Activated T-helper 1 cell treated with anti-CD3 and anti-CD28 coated beads, Interleukin-12 subunit alpha, Interleukin-12 subunit beta, Interleukin-2, Interleukin-4 antibody, amounts not matched to agents 30 ng/mL and 10 ng/mL and 1 ng/mL, durations not matched to agents 14 hours and 24 hours and 36 hours (primary cell): Measurements from ENCODE around the gene GARNL3. TPM values are rescaled to one million over a fixed set of nuclear protein-coding genes. Genes with fewer than 3 reads are reported as not detected.

Experiments used
- DNase-seq: peaks from one replicate; pipeline ENCODE4 v3.0.0; 2021; ENCODE audit warnings: low spot score
- H3K27ac Mint-ChIP-seq: one replicate; pipeline ENCODE4 v1.8.0; 2021; ENCODE audit warnings: mild to moderate bottlenecking, mixed read lengths
- H3K27me3 Mint-ChIP-seq: one replicate; pipeline ENCODE4 v1.8.0; 2022; ENCODE audit warnings: mild to moderate bottlenecking, moderate library complexity, mixed read lengths; ENCODE audit not compliant: insufficient read depth
- H3K36me3 Mint-ChIP-seq: one replicate; pipeline ENCODE4 v1.8.0; 2021; ENCODE audit warnings: low read depth, mixed read lengths
- H3K4me1 Mint-ChIP-seq: one replicate; pipeline ENCODE4 v1.8.0; 2021; ENCODE audit warnings: low read depth, mixed read lengths
- H3K4me3 Mint-ChIP-seq: one replicate; pipeline ENCODE4 v1.8.0; 2021; ENCODE audit warnings: mild to moderate bottlenecking, moderate library complexity, mixed read lengths
- H3K9me3 Mint-ChIP-seq: one replicate; pipeline ENCODE4 v1.8.0; 2021; ENCODE audit warnings: mixed read lengths
- intact Hi-C: fragments of 100-400 bp; cut with micrococcal nuclease; formaldehyde crosslinking; loops from one replicate; pipeline ENCODE4 v1.15.1; 2024
- total RNA-seq: library from RNA; stranded (reverse); gene quantifications from 2 replicates; pipeline ENCODE4 v1.2.3, GENCODE V29; 2022

GARNL3 gene
- total RNA-seq, 1 donor from 2014 or later: 2.0 TPM

DNA sequence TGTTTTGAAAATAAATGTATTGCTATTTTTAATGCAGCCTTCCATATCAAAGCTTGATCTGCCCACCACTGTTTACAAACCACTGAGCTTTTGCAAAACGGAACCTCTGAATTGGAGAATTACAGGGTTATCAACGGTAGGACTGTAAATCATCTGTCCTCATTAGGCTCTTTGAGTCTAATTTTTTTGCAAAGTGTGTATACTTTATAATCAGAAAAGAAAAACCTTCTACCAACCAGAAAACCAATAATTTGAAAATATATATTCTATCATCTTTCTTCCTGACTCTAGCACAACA lies 125.6 kb downstream of the GARNL3 start:
- H3K9me3 Mint-ChIP-seq: no peaks in the 10 kb centered on the region
- DNase-seq: no peak
- no peak overlapping the region for H3K4me3 Mint-ChIP-seq
- peaks cover 48% of the 10 kb centered on the region for H3K27me3 Mint-ChIP-seq
- intact Hi-C loops: loop anchor here (10.0 kb wide), 1 partner anchor 185 kb away; no protein-coding TSS in a partner anchor
- H3K27ac Mint-ChIP-seq: no peak overlapping the region
- no peaks in the 10 kb centered on the region for H3K36me3 Mint-ChIP-seq
- peaks cover 24% of the 10 kb centered on the region for H3K4me1 Mint-ChIP-seq

DNA sequence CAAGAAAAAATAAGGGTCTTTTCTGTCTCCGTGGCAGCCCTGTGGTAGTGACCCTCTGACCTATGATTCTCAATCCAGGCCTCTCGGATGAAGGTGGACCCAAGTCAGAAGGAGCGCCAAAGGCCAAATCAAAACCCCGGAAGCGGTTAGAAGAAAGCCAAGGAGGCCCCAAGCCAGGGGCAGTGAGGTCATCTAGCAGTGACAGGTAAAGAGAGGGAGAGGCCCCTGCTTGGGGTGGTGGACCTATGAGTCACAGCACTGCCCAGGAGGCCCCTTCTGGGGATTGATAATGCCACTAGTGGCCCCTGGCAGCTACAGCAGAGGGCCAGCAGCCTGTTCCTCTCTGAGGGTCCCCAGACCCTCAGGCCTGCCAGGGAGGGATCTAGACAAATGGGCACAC lies 126.0 kb downstream of the GARNL3 start:
- no peak for DNase-seq
- H3K27ac Mint-ChIP-seq: no peak overlapping the region
- H3K4me3 Mint-ChIP-seq: no peak overlapping the region
- peaks cover 26% of the 10 kb centered on the region for H3K4me1 Mint-ChIP-seq
- H3K36me3 Mint-ChIP-seq: no peaks in the 10 kb centered on the region
- intact Hi-C loops: loop anchor here (10.0 kb wide), 1 partner anchor 184 kb away; no protein-coding TSS in a partner anchor
- peaks cover 47% of the 10 kb centered on the region for H3K27me3 Mint-ChIP-seq
- no peaks in the 10 kb centered on the region for H3K9me3 Mint-ChIP-seq

DNA sequence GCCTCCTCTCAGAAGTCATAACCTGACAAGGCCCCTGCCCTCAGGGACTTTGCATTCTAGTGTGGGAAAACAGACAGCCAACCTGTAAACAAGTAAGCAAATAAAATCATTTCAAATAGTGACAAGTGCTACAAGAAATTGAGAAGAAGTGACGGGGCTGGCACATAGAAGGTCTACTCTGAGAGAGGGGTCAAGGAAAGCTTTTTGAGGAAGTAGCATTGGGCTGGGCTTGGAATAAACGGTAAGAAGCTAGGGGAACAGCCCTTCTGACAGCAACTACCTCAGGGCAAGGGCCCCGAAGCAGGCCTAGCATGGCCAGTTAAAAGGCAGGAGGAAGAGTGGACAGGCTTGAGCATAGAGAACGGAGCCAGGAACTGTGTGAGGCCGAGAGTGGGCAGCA lies 127.6 kb downstream of the GARNL3 start:
- no peaks in the 10 kb centered on the region for H3K9me3 Mint-ChIP-seq
- H3K4me1 Mint-ChIP-seq: peaks cover 30% of the 10 kb centered on the region
- H3K4me3 Mint-ChIP-seq: no peak overlapping the region
- no peaks in the 10 kb centered on the region for H3K36me3 Mint-ChIP-seq
- intact Hi-C loops: loop anchor here (10.0 kb wide), 1 partner anchor 183 kb away; no protein-coding TSS in a partner anchor
- DNase-seq: no peak
- no peak overlapping the region for H3K27ac Mint-ChIP-seq
- peaks cover 45% of the 10 kb centered on the region for H3K27me3 Mint-ChIP-seq

DNA sequence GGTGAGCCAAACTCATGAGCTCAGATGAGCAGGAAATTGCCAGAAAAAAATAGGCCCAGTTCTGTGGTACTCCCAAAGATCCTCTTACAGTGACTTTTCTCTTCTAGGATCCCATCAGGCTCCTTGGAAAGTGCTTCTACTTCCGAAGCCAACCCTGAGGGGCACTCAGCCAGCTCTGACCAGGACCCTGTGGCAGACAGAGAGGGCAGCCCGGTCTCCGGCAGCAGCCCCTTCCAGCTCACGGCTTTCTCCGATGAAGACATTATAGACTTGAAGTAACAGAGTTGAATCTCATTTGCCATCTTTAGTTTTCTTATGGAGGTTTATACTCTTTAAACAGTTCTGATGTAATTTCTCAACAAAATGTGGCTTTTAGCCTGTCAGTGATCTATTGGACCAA lies 128.4 kb downstream of the GARNL3 start:
- peaks cover 45% of the 10 kb centered on the region for H3K27me3 Mint-ChIP-seq
- peaks cover 28% of the 10 kb centered on the region for H3K4me1 Mint-ChIP-seq
- intact Hi-C loops: loop anchor here (10.0 kb wide), 1 partner anchor 182 kb away; no protein-coding TSS in a partner anchor

DNA sequence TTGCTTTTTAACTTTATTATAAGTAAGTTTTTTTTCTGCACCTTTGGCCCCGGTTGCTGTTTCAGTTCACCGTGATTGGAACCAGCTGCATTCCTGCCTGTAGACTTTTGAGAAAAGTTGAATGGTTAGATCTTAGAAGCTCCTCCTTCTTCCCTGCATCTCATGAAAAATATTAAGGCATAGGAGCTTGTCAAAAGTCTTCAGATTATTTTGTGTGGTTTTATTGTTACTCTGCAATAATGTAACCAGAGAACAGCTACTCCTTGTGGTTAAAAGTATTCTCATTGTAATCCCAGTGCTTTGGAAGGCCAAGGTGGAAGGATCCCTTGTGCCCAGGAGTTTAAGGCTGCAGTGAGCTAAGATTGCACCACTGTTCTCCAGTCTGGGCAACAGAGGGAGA lies 129.1 kb downstream of the GARNL3 start:
- Mint-ChIP-seq H3K4me1 (peaks cover 28% of the 10 kb centered on the region), H3K27ac (no peak overlapping the region), H3K9me3 (no peaks in the 10 kb centered on the region), H3K36me3 (no peaks in the 10 kb centered on the region), H3K27me3 (peaks cover 52% of the 10 kb centered on the region), H3K4me3 (no peak overlapping the region)
- no peak for DNase-seq
- intact Hi-C loops: loop anchor here (10.0 kb wide), 1 partner anchor 181 kb away; no protein-coding TSS in a partner anchor

More for the DNA sequence above, 128.4 kb downstream of the GARNL3 start:
- no peak overlapping the region for H3K4me3 Mint-ChIP-seq
- no peaks in the 10 kb centered on the region for H3K9me3 Mint-ChIP-seq
- H3K27ac Mint-ChIP-seq: no peak overlapping the region
- DNase-seq: no peak
- H3K36me3 Mint-ChIP-seq: no peaks in the 10 kb centered on the region

DNA sequence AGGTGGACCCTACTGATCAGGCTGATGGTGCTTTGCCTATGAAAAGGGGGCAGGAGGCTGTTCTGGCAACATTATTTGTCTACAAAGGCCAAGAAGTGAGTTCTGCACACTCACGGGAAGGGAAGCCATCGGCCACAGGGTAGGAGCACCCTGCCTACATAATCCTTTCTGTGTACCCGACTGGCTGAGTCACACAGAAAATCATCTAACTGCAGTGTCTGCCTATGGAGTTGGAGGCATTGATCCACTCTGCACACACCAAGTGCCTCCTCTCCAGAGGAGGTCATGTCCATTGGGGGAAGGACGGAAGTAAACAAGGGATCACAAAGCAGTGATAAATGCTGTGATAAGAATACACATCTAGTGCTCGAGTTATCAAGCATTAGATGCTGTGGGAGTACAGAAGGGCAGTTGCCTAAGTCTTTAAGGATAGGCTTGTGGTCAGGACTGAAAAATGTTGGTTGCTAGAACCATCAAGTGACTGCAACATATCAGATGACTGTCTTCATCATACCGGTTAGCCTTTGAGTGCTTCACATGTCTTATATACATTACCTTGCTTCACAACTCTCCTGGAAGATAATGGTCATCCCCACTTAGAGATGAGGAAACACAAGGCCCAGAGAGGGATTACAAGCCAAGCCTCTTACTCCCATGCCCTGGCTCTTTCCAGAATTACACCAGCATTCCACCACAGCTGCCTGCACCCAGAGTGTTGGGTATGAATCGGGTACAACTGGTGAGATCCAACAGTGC lies 131.1 kb downstream of the GARNL3 start:
- Mint-ChIP-seq H3K4me3 (peak overlapping the region; percentile 59), H3K36me3 (no peaks in the 10 kb centered on the region), H3K9me3 (no peaks in the 10 kb centered on the region), H3K27me3 (peaks cover 59% of the 10 kb centered on the region), H3K27ac (no peak overlapping the region), H3K4me1 (peaks cover 18% of the 10 kb centered on the region)
- intact Hi-C loops: loop anchor here (1.0 to 10.0 kb wide), 7 partner anchors 7 to 483 kb away; partner anchors contain the start of genes LRSAM1, RALGPS1, RPL12 and ZNF79
- no peak for DNase-seq

DNA sequence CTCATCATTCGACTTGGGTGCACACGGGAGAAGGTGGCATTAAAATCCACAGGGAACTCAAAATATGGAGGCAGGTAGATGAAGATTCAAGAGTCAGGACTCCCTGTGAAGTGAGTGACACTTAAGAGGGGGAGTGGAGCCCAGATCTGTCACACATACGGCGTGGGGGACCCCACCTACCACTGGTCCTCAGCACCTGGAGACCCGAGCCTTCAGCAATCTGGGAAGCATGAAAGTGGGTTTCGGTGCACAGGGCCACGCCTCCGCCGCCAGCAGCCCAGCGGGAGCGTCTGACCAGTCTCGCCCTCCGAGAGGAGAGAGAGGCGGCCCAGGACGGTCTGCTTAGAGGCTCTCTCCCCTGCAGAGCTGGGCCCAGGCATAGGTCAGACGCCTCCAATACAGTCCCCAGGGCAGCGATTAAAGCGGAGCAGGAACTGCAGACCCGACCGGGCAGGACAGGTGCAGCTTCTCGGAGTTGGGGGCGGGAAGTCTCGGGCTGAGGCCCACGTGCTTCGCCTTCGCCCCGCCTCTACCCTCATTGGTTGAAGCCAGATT lies 131.8 kb downstream of the GARNL3 start:
- H3K9me3 Mint-ChIP-seq: no peaks in the 10 kb centered on the region
- peaks cover 59% of the 10 kb centered on the region for H3K27me3 Mint-ChIP-seq
- DNase-seq: no peak
- H3K36me3 Mint-ChIP-seq: no peaks in the 10 kb centered on the region
- intact Hi-C loops: loop anchor here (1.0 to 10.0 kb wide), 7 partner anchors 8 to 484 kb away; partner anchors contain the start of genes LRSAM1, RALGPS1, RPL12 and ZNF79
- peaks cover 18% of the 10 kb centered on the region for H3K4me1 Mint-ChIP-seq
- H3K27ac Mint-ChIP-seq: no peak overlapping the region
- H3K4me3 Mint-ChIP-seq: peak overlapping the region; percentile 59

DNA sequence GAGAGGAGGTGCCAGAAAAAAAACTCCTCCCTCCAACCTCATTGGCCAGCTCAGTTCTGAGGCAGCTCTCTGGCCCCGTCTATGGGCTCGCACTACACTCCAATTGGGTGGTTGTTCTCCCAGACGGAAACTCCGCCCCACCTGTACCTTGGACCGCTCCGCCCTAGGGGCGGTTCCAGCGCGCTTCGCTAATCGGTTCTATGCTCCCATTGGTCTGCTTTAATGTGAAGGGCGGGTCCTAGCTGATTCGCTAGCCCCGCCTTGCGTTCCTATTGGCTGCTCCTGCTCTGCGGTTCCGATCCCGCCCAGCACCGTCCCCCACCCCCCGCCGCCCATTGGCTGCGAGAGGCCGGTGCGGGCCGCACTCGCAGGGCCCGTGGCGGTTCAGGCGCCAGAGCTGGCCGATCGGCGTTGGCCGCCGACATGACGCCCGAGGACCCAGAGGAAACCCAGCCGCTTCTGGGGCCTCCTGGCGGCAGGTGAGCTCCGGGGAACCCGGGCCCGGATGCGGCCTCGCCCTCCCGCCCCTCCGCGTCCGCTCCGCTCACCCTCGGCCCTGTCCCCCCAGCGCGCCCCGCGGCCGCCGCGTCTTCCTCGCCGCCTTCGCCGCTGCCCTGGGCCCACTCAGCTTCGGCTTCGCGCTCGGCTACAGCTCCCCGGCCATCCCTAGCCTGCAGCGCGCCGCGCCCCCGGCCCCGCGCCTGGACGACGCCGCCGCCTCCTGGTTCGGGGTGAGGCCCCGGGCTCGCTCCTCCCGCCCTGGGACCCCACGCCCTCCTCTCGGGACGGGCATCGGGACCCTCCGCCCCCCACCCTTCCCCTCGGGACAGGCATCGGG lies 132.5 kb downstream of the GARNL3 start, which contains the start of gene SLC2A8:
TSS of gene SLC2A8 (plus strand) at position 362 of the 838 bp plus-strand sequence. CDS start at position 424, 62 bp downstream.
- intact Hi-C loops: loop anchor here (1.0 to 10.0 kb wide), 8 partner anchors 9 to 485 kb away; partner anchors contain the start of genes LRSAM1, RALGPS1, RPL12 and ZNF79
- peak; percentile 96 for DNase-seq
- Mint-ChIP-seq H3K4me3 (peak within 1 kb of the TSS; percentile 79), H3K4me1 (peaks cover 18% of the 10 kb centered on the region), H3K36me3 (no peaks in the 10 kb centered on the region), H3K27me3 (peaks cover 56% of the 10 kb centered on the region), H3K27ac (no peak within 1 kb of the TSS), H3K9me3 (no peaks in the 10 kb centered on the region)

DNA sequence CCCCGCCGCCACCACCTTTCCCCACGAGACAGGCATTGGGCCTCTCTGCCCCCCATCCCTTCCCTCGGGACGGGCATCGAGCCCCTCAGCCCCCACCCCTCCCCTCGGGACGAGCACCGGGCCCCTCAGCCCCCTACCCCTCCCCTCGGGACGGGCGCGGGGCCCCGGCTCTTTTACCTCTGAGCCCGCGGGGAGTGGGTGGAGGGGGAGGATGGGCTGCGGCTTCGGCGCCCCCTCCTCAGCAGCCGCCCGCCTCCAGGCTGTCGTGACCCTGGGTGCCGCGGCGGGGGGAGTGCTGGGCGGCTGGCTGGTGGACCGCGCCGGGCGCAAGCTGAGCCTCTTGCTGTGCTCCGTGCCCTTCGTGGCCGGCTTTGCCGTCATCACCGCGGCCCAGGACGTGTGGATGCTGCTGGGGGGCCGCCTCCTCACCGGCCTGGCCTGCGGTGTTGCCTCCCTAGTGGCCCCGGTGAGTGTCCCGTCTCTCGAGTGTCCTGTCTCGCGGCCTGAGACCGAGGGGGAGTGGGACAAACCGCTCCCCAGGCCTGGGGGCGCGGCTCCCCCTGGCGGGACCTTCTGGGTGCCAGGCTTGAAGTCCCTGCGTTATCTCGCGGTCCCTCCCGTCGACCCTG lies 133.2 kb downstream of the GARNL3 start:
- Mint-ChIP-seq H3K4me3 (peak overlapping the region; percentile 79), H3K4me1 (peaks cover 18% of the 10 kb centered on the region), H3K9me3 (no peaks in the 10 kb centered on the region), H3K27me3 (peaks cover 48% of the 10 kb centered on the region), H3K27ac (no peak overlapping the region), H3K36me3 (no peaks in the 10 kb centered on the region)
- no peak for DNase-seq
- intact Hi-C loops: loop anchor here (1.0 to 10.0 kb wide), 4 partner anchors 173 to 485 kb away; partner anchors contain the start of gene RALGPS1

DNA sequence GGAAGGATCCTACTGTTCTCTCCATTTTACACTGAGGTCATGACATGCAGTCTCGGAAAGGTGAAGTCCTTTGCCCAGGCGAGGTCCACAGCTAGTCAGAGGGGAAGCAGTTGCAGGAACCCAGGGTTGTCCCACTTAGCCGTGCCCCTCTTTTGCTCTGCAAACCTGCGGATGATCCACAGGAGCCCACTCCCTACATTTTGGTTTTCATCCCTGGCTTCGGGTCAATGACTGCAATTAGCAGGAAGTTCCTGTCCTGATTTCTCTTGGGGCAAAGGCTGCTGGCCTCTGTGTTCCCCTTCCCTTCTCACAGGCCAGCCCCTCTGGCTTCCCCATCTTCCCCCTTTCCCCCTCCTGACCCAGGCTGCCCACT lies 133.7 kb downstream of the GARNL3 start:
- DNase-seq: no peak
- Mint-ChIP-seq H3K9me3 (no peaks in the 10 kb centered on the region), H3K27me3 (peaks cover 43% of the 10 kb centered on the region), H3K36me3 (no peaks in the 10 kb centered on the region), H3K27ac (no peak overlapping the region), H3K4me1 (peaks cover 18% of the 10 kb centered on the region), H3K4me3 (peak overlapping the region; percentile 79)
- intact Hi-C loops: loop anchor here (5.0 to 10.0 kb wide), 2 partner anchors 177 to 486 kb away; partner anchors contain the start of gene RALGPS1

DNA sequence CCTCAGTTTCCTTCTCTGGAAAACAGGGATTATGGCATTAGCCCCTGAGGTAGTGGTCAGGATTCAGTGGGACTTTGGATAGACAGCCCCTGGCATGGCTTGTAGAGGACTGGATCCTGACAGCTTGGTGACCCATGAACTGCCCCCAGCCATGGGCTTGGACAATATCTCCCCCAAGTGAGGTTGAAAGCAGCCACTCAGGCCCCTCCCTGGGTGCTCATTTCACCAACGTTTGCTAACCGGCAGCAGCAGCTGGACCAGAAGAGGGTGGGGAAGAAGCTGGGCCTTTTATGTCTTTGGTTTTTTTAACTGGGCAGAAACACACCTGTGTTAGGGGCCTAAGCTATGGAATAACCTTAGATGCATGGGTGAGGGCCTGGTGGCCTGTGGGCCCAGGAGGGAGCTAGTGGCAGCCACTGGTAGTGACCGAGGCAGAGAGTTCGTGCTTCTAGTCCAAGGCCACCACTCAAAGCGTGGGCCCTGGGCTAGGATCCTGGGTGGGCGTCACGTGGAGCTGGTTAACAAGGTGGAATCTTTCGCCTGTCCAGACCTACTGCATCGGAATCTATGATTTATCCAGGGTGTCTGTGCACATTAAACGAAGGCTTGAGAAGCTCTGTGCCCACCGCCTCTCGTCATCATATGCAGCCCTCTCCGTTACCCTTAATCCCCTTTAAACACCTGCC lies 134.3 kb downstream of the GARNL3 start:
- peak overlapping the region; percentile 79 for H3K4me3 Mint-ChIP-seq
- no peak for DNase-seq
- H3K4me1 Mint-ChIP-seq: peaks cover 18% of the 10 kb centered on the region
- no peaks in the 10 kb centered on the region for H3K9me3 Mint-ChIP-seq
- intact Hi-C loops: loop anchor here (5.0 to 10.0 kb wide), 2 partner anchors 176 to 487 kb away; partner anchors contain the start of gene RALGPS1
- peaks cover 40% of the 10 kb centered on the region for H3K27me3 Mint-ChIP-seq
- H3K36me3 Mint-ChIP-seq: no peaks in the 10 kb centered on the region
- no peak overlapping the region for H3K27ac Mint-ChIP-seq
